H9 (cell line): ENCODE data around the gene MYLK4. TPM values are rescaled to one million over a fixed set of nuclear protein-coding genes. Genes with fewer than 3 reads are reported as not detected.

Experiments used
- DNase-seq: peaks from one replicate; pipeline ENCODE4 v3.0.0-alpha.2; 2017
- H2AFZ ChIP-seq: one replicate; pipeline ENCODE4 v1.6.1; 2013; ENCODE audit warnings: mild to moderate bottlenecking, low read length, control low read depth, moderate library complexity
- H2AK5ac ChIP-seq: 2 replicates; pipeline ENCODE4 v1.6.1; 2013; ENCODE audit warnings: low read length, control low read depth, mixed read lengths; ENCODE audit not compliant: insufficient read length
- H2BK120ac ChIP-seq: one replicate; pipeline ENCODE4 v1.6.1; 2013; ENCODE audit warnings: low read depth, mild to moderate bottlenecking, low read length, control low read depth, inconsistent platforms; ENCODE audit not compliant: poor library complexity, severe bottlenecking
- H2BK12ac ChIP-seq: 2 replicates; pipeline ENCODE4 v1.6.1; 2013; ENCODE audit warnings: low read length, control low read depth, mixed read lengths, low read depth; ENCODE audit not compliant: insufficient read length
- H2BK15ac ChIP-seq: 2 replicates; pipeline ENCODE4 v1.6.1; 2013; ENCODE audit warnings: low read depth, low read length, control low read depth
- H2BK20ac ChIP-seq: one replicate; pipeline ENCODE4 v1.6.1; 2013; ENCODE audit warnings: low read depth, mild to moderate bottlenecking, low read length, control low read depth, inconsistent platforms; ENCODE audit not compliant: poor library complexity, severe bottlenecking
- H2BK5ac ChIP-seq: 2 replicates; pipeline ENCODE4 v1.6.1; 2013; ENCODE audit warnings: low read length, control low read depth, mixed read lengths; ENCODE audit not compliant: insufficient read length
- H3K14ac ChIP-seq: 2 replicates; pipeline ENCODE4 v1.6.1; 2013; ENCODE audit warnings: low read length, control low read depth; ENCODE audit not compliant: insufficient read depth
- H3K18ac ChIP-seq: 2 replicates; pipeline ENCODE4 v1.6.1; 2013; ENCODE audit warnings: low read depth, mild to moderate bottlenecking, mixed read lengths, low read length, control low read depth; ENCODE audit not compliant: insufficient read length
- H3K23ac ChIP-seq: 2 replicates; pipeline ENCODE4 v1.6.1; 2013; ENCODE audit warnings: low read length, control low read depth, mixed read lengths, low read depth; ENCODE audit not compliant: insufficient read length
- H3K23me2 ChIP-seq: 2 replicates; pipeline ENCODE4 v1.6.1; 2013; ENCODE audit warnings: low read depth, mild to moderate bottlenecking, mixed read lengths, low read length, control low read depth; ENCODE audit not compliant: insufficient read length, poor library complexity, severe bottlenecking
- H3K27ac ChIP-seq: 2 replicates; pipeline ENCODE4 v1.5.1; 2013; ENCODE audit warnings: low read length, control low read depth, mixed read lengths, low read depth; ENCODE audit not compliant: insufficient read length
- H3K27me3 ChIP-seq: 2 replicates; pipeline ENCODE4 v1.6.1; 2013; ENCODE audit warnings: low read length, control low read depth, inconsistent platforms; ENCODE audit not compliant: insufficient read depth
- H3K4ac ChIP-seq: 2 replicates; pipeline ENCODE4 v1.6.1; 2013; ENCODE audit warnings: low read depth, mild to moderate bottlenecking, control low read depth, inconsistent platforms, low read length, moderate library complexity
- H3K4me1 ChIP-seq: 2 replicates; pipeline ENCODE4 v1.6.1; 2013; ENCODE audit warnings: low read length, control low read depth, inconsistent platforms; ENCODE audit not compliant: insufficient read depth
- H3K4me2 ChIP-seq: 2 replicates; pipeline ENCODE4 v1.6.1; 2013; ENCODE audit warnings: low read length, control low read depth, mixed read lengths; ENCODE audit not compliant: insufficient read length, insufficient read depth
- H3K56ac ChIP-seq: 2 replicates; pipeline ENCODE4 v1.6.1; 2013; ENCODE audit warnings: low read depth, mild to moderate bottlenecking, mixed read lengths, low read length, control low read depth; ENCODE audit not compliant: insufficient read length
- H3K79me1 ChIP-seq: 2 replicates; pipeline ENCODE4 v1.6.1; 2013; ENCODE audit warnings: low read depth, mild to moderate bottlenecking, moderate library complexity, low read length, control low read depth, inconsistent platforms; ENCODE audit not compliant: insufficient read depth, poor library complexity, severe bottlenecking
- H3K79me2 ChIP-seq: 2 replicates; pipeline ENCODE4 v1.6.1; 2013; ENCODE audit warnings: low read length, control low read depth, inconsistent platforms; ENCODE audit not compliant: insufficient read depth
- H3K9ac ChIP-seq: 2 replicates; pipeline ENCODE4 v1.6.1; 2013; ENCODE audit warnings: low read length, control low read depth, mixed read lengths; ENCODE audit not compliant: insufficient read length; ENCODE audit errors: extremely low read depth
- H3K9me3 ChIP-seq: one replicate; pipeline ENCODE4 v1.6.1; 2013; ENCODE audit warnings: low read depth, low read length, inconsistent platforms; ENCODE audit not compliant: control insufficient read depth
- H3T11ph ChIP-seq: one replicate; pipeline ENCODE4 v1.6.1; 2013; ENCODE audit warnings: mild to moderate bottlenecking, low read length, control low read depth, inconsistent platforms
- H4K20me1 ChIP-seq: one replicate; pipeline ENCODE4 v1.6.1; 2013; ENCODE audit not compliant: control insufficient read depth, insufficient read length, insufficient read depth
- H4K5ac ChIP-seq: 2 replicates; pipeline ENCODE4 v1.6.1; 2013; ENCODE audit warnings: low read depth, mild to moderate bottlenecking, mixed read lengths, low read length, control low read depth; ENCODE audit not compliant: insufficient read length
- H4K8ac ChIP-seq: replicated peaks from 2 replicates; pipeline ENCODE4 v1.6.1; 2013; ENCODE audit warnings: low read length, control low read depth, mixed read lengths, low read depth; ENCODE audit not compliant: insufficient read length
- H4K91ac ChIP-seq: 2 replicates; pipeline ENCODE4 v1.6.1; 2013; ENCODE audit warnings: low read depth, mild to moderate bottlenecking, moderate library complexity, mixed read lengths, low read length, control low read depth; ENCODE audit not compliant: insufficient read length
- H3K27ac Mint-ChIP-seq, 3 experiments: 2 replicates in 2 of 3; 3 replicates in 1 of 3; pipeline ENCODE4 v1.8.0; 2020 to 2021; ENCODE audit warnings: mixed read lengths in 3 of 3, mild to moderate bottlenecking in 1 of 3, moderate library complexity in 1 of 3
- H3K27me3 Mint-ChIP-seq: 2 replicates; pipeline ENCODE4 v1.8.0; 2021; ENCODE audit warnings: low read depth, mild to moderate bottlenecking, moderate library complexity, mixed read lengths
- H3K36me3 Mint-ChIP-seq, 3 experiments: 2 replicates in 2 of 3; 3 replicates in 1 of 3; pipeline ENCODE4 v1.8.0; 2020 to 2021; ENCODE audit warnings: low read depth in 3 of 3, mixed read lengths in 3 of 3; ENCODE audit not compliant: insufficient read depth in 1 of 3
- H3K4me1 Mint-ChIP-seq, 2 experiments: 2 replicates each; pipeline ENCODE4 v1.8.0; 2020; ENCODE audit warnings: mixed read lengths in 2 of 2
- H3K4me3 Mint-ChIP-seq, 2 experiments: 2 replicates in 1 of 2; 3 replicates in 1 of 2; pipeline ENCODE4 v1.8.0; 2020 to 2021; ENCODE audit warnings: mild to moderate bottlenecking in 2 of 2, mixed read lengths in 2 of 2, moderate library complexity in 1 of 2
- H3K9me3 Mint-ChIP-seq, 2 experiments: 2 replicates in 1 of 2; 3 replicates in 1 of 2; pipeline ENCODE4 v1.8.0; 2020; ENCODE audit warnings: mild to moderate bottlenecking in 2 of 2, mixed read lengths in 2 of 2, moderate library complexity in 1 of 2
- WGBS: extraction: QIAGEN DNeasy Blood & Tissue Kit; methylation state at CpG from one replicate; pipeline ENCODE4 v1.1.7; 2013; ENCODE audit warnings: missing lambda C conversion rate, low lambda C conversion rate, mixed read lengths; ENCODE audit not compliant: insufficient read length; ENCODE audit errors: extremely low coverage; 5-methylcytosine and 5-hydroxymethylcytosine counted together
- total RNA-seq: library from RNA; stranded (reverse); gene quantifications from 2 replicates; pipeline ENCODE4 v1.2.1, GENCODE V29; 2021
- TF ChIP-seq, protein P1 (sequence below): fragments of 200-600 bp; sonication (generic); conservative IDR thresholded peaks from 3 replicates; pipeline ENCODE4 v1.8.0; 2021; ENCODE audit warnings: antibody characterized with exemption, mild to moderate bottlenecking

The MYLK4 gene
- total RNA-seq, 1 experiment from 2014 or later = 0.28 TPM

DNA sequence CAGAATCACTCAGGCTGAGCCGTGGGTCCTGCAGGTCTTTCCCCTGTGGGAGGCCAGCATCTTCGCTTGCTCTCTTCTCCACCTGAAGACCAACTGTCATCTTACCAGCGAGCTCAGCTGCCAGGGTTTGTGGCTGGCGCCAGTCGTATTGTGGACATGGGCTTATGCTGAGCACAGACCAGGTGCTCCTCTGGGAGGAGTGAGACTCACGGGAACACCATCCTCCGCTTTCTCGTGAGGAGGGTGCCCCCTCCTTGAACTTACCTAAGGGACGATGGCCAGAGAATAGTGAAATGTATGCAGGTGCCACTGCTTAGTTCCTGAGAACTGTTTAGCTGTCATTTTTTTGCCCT, 31.6 kb upstream of the MYLK4 start:
- no peak overlapping the region for H2AFZ ChIP-seq
- H3K23me2 ChIP-seq = no peaks in the 10 kb centered on the region
- H2BK20ac ChIP-seq = no peak overlapping the region
- H3K9me3 ChIP-seq = no peaks in the 10 kb centered on the region
- no peak overlapping the region for H4K91ac ChIP-seq
- no peak overlapping the region for H3K4me3 Mint-ChIP-seq
- no peak overlapping the region for H3K4me2 ChIP-seq
- H3T11ph ChIP-seq = no peak overlapping the region
- H3K27me3 ChIP-seq = no peaks in the 10 kb centered on the region
- no peaks in the 10 kb centered on the region for H3K9me3 Mint-ChIP-seq
- H3K4me1 ChIP-seq = no peaks in the 10 kb centered on the region
- peaks cover 21 to 49% (median 46%) of the 10 kb centered on the region in 3 experiments for H3K36me3 Mint-ChIP-seq
- TF ChIP-seq, protein P1, sequence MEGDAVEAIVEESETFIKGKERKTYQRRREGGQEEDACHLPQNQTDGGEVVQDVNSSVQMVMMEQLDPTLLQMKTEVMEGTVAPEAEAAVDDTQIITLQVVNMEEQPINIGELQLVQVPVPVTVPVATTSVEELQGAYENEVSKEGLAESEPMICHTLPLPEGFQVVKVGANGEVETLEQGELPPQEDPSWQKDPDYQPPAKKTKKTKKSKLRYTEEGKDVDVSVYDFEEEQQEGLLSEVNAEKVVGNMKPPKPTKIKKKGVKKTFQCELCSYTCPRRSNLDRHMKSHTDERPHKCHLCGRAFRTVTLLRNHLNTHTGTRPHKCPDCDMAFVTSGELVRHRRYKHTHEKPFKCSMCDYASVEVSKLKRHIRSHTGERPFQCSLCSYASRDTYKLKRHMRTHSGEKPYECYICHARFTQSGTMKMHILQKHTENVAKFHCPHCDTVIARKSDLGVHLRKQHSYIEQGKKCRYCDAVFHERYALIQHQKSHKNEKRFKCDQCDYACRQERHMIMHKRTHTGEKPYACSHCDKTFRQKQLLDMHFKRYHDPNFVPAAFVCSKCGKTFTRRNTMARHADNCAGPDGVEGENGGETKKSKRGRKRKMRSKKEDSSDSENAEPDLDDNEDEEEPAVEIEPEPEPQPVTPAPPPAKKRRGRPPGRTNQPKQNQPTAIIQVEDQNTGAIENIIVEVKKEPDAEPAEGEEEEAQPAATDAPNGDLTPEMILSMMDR = no peak
- WGBS = no CpG with 5 or more reads among the region's 9 CpGs
- no peak overlapping the region; a peak in 1 of 7 replicates for H3K27ac Mint-ChIP-seq
- no peaks in the 10 kb centered on the region for H4K20me1 ChIP-seq
- H3K79me2 ChIP-seq = no peaks in the 10 kb centered on the region; the same call in 1 of the 2 replicates
- H4K8ac ChIP-seq = no peak overlapping the region
- no peaks in the 10 kb centered on the region; the same call in 1 of the 2 replicates for H3K27me3 Mint-ChIP-seq
- H2BK5ac ChIP-seq = no peak overlapping the region
- no peak overlapping the region for H3K56ac ChIP-seq
- no peak overlapping the region for H3K14ac ChIP-seq
- H3K27ac ChIP-seq = no peak overlapping the region
- H3K18ac ChIP-seq = no peak overlapping the region
- no peak overlapping the region for H3K23ac ChIP-seq
- no peak overlapping the region for H2BK120ac ChIP-seq
- H3K4ac ChIP-seq = no peak overlapping the region
- no peak overlapping the region for H3K9ac ChIP-seq
- no peak overlapping the region for H4K5ac ChIP-seq
- no peak overlapping the region for H2AK5ac ChIP-seq
- no peaks in the 10 kb centered on the region for H3K79me1 ChIP-seq
- no peak overlapping the region for H2BK12ac ChIP-seq
- H3K4me1 Mint-ChIP-seq = peaks cover 10 to 11% of the 10 kb centered on the region in 2 experiments
- no peak overlapping the region for H2BK15ac ChIP-seq
- no peak for DNase-seq
